Measurements from ENCODE around the gene REXO4. TPM values are rescaled to one million over a fixed set of nuclear protein-coding genes. Genes with fewer than 3 reads are reported as not detected.

Gene REXO4
- total and polyA plus RNA-seq, 2 of the 13 experiments (the other 11 are each of a cell fraction or from before 2014, with no cell fraction given) = 18.5 to 30.4 TPM

DNA sequence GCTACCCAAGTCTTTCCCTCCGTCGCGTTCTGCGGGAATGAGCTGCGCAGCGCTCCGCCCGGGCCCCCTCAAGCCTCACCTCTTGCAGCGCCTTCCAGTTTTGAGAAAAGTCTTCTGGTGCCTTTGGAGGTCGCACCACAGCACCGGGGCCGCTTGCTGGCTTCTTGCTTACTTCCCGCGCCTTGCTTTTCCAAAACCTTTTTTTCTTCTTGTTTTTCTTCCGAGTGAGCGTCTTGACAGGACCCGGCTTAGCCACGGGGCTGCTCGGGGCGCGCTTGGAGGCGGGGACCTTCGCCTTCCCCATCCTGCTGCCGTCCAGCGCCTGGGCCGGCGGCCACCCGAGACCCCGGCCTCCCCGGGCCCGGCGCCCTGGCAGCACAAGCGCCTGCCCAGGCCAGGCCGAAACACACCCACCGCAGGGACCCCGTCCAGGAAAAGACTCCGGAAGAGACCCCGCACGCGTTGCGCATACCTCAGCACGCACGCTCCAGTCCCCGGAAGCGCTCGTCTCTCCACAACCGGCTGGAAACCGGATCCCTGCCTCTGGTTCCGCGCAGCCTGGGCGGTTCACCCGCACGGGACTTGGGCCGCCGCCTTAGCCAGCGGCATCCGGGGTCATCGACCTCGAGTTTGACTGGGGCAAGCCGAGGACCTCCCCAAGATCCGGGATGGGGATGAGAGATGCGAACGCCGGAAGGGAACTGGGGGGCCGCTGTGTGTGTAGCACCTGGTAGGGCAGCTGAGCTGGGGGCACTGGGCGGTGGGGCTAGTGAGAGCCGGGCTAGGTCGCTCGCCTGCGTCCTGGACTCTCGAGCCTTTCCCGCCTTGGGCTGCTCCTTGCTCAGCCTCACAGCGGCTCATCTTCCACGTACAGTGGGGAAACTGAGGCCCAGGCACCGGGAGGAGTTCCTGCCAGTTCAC lies at the start of gene REXO4 (continued):
- TF ChIP-seq, protein P1, sequence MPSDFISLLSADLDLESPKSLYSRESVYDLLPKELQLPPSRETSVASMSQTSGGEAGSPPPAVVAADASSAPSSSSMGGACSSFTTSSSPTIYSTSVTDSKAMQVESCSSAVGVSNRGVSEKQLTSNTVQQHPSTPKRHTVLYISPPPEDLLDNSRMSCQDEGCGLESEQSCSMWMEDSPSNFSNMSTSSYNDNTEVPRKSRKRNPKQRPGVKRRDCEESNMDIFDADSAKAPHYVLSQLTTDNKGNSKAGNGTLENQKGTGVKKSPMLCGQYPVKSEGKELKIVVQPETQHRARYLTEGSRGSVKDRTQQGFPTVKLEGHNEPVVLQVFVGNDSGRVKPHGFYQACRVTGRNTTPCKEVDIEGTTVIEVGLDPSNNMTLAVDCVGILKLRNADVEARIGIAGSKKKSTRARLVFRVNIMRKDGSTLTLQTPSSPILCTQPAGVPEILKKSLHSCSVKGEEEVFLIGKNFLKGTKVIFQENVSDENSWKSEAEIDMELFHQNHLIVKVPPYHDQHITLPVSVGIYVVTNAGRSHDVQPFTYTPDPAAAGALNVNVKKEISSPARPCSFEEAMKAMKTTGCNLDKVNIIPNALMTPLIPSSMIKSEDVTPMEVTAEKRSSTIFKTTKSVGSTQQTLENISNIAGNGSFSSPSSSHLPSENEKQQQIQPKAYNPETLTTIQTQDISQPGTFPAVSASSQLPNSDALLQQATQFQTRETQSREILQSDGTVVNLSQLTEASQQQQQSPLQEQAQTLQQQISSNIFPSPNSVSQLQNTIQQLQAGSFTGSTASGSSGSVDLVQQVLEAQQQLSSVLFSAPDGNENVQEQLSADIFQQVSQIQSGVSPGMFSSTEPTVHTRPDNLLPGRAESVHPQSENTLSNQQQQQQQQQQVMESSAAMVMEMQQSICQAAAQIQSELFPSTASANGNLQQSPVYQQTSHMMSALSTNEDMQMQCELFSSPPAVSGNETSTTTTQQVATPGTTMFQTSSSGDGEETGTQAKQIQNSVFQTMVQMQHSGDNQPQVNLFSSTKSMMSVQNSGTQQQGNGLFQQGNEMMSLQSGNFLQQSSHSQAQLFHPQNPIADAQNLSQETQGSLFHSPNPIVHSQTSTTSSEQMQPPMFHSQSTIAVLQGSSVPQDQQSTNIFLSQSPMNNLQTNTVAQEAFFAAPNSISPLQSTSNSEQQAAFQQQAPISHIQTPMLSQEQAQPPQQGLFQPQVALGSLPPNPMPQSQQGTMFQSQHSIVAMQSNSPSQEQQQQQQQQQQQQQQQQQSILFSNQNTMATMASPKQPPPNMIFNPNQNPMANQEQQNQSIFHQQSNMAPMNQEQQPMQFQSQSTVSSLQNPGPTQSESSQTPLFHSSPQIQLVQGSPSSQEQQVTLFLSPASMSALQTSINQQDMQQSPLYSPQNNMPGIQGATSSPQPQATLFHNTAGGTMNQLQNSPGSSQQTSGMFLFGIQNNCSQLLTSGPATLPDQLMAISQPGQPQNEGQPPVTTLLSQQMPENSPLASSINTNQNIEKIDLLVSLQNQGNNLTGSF (CRISPR knock-in tag; IDR thresholded peaks at IDR 0.05) = no peak
- TF ChIP-seq FOSL1 (CRISPR knock-in tag; IDR thresholded peaks at IDR 0.05; ENCODE audit: borderline replicate concordance) (0 out of 2 replicates have a peak, but pooled peaks have one; percentile 18), ZNF567 (CRISPR knock-in tag; IDR thresholded peaks at IDR 0.05; ENCODE audit: borderline replicate concordance) (peak; percentile 92), SP2 (CRISPR knock-in tag; IDR thresholded peaks at IDR 0.05) (peak; percentile 64), ZNF225 (CRISPR knock-in tag; IDR thresholded peaks at IDR 0.05) (peak; percentile 46), ZNF747 (CRISPR knock-in tag; IDR thresholded peaks at IDR 0.05; ENCODE audit: borderline replicate concordance) (peak; percentile 76; the same call in 1 of the 2 replicates), MEF2D (CRISPR knock-in tag; IDR thresholded peaks at IDR 0.05) (peak; percentile 90), ATF5 (CRISPR knock-in tag; IDR thresholded peaks at IDR 0.05; ENCODE audit: low read depth) (no peak), ZKSCAN5 (CRISPR knock-in tag; IDR thresholded peaks at IDR 0.05) (no peak), PAWR (CRISPR knock-in tag; IDR thresholded peaks at IDR 0.05; ENCODE audit: borderline replicate concordance) (no peak), ZBTB44 (CRISPR knock-in tag; IDR thresholded peaks at IDR 0.05) (0 out of 2 replicates have a peak, but pooled peaks have one; percentile 37), ZNF556 (CRISPR knock-in tag; IDR thresholded peaks at IDR 0.05; ENCODE audit: borderline replicate concordance) (peak; percentile 94; the same call in 1 of the 2 replicates), ZBTB7B (CRISPR knock-in tag; IDR thresholded peaks at IDR 0.05) (peak; percentile 90), ZFP82 (CRISPR knock-in tag; IDR thresholded peaks at IDR 0.05; ENCODE audit: borderline replicate concordance) (peak; percentile 75; the same call in 1 of the 2 replicates)
- TF ChIP-seq, protein P2, sequence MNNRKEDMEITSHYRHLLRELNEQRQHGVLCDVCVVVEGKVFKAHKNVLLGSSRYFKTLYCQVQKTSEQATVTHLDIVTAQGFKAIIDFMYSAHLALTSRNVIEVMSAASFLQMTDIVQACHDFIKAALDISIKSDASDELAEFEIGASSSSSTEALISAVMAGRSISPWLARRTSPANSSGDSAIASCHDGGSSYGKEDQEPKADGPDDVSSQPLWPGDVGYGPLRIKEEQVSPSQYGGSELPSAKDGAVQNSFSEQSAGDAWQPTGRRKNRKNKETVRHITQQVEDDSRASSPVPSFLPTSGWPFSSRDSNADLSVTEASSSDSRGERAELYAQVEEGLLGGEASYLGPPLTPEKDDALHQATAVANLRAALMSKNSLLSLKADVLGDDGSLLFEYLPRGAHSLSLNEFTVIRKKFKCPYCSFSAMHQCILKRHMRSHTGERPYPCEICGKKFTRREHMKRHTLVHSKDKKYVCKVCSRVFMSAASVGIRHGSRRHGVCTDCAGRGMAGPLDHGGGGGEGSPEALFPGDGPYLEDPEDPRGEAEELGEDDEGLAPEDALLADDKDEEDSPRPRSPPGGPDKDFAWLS (CRISPR knock-in tag; IDR thresholded peaks at IDR 0.05; ENCODE audit: borderline replicate concordance) = no peak
- TF ChIP-seq, protein P3, sequence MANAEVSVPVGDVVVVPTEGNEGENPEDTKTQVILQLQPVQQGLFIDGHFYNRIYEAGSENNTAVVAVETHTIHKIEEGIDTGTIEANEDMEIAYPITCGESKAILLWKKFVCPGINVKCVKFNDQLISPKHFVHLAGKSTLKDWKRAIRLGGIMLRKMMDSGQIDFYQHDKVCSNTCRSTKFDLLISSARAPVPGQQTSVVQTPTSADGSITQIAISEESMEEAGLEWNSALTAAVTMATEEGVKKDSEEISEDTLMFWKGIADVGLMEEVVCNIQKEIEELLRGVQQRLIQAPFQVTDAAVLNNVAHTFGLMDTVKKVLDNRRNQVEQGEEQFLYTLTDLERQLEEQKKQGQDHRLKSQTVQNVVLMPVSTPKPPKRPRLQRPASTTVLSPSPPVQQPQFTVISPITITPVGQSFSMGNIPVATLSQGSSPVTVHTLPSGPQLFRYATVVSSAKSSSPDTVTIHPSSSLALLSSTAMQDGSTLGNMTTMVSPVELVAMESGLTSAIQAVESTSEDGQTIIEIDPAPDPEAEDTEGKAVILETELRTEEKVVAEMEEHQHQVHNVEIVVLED (CRISPR knock-in tag; IDR thresholded peaks at IDR 0.05; ENCODE audit: borderline replicate concordance) = peak; percentile 99
